GM21723 (cell line): ENCODE measurements around the gene CAD.

Experiments
- ATAC-seq: cut with Tn5 transposase; IDR thresholded peaks from one replicate; pipeline ENCODE4 v1.9.1; 2021; ENCODE audit warnings: mild to moderate bottlenecking, moderate library complexity; ENCODE audit not compliant: unreplicated experiment

CAD gene

DNA sequence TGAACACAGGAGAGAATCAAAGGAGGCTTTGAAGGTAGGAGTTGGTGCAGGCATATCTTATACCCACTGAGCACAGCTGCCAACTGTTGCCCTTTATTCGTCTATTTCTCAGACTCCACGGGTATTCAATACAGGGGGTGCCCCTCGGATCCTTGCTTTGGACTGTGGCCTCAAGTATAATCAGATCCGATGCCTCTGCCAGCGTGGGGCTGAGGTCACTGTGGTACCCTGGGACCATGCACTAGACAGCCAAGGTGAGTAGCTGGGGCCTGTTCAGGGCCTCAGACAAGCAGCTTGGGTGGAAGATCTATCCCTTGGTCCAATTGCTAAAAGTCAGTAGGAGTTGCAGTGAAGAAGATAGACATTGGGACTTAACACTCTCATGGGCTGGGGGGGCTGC is 5.2 kb downstream of the CAD start:
- no peak for ATAC-seq

- no peak for ATAC-seq
Observed at GRCh38 chr2:27223416-27223815, 6.2 kb downstream of the CAD start.

GRCh38 chr2:27225526-27225925 is 8.4 kb downstream of the CAD start:
- no peak for ATAC-seq

DNA sequence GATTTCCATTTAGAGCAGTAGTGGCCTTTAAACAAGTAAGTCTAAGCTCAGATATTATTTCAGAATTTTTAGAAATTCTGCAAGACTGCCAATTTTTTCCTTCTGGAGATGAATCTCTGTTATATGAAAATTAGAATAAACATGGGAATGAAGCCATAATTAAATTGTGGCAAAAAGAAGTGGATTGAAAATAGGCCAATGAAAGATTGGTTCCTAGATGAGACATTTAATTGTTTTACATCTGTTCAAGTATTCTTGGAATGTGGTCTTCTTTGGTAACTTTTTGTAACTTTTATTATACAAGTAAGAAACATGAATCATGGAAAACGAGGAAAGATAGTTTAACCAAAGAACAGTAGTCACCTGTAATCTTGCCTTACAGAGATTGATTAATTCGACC is 10.3 kb downstream of the CAD start:
- no peak for ATAC-seq

- ATAC-seq, result no peak
Observed at GRCh38 chr2:27231921-27232320, 14.8 kb downstream of the CAD start.

DNA sequence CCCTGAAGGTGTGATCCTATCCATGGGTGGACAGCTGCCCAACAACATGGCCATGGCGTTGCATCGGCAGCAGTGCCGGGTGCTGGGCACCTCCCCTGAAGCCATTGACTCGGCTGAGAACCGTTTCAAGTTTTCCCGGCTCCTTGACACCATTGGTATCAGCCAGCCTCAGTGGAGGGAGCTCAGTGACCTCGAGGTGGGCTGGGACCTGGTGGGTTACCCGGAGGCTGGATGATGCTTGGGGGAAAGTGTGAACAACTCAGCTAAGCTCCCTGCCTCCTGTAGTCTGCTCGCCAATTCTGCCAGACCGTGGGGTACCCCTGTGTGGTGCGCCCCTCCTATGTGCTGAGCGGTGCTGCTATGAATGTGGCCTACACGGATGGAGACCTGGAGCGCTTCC is 16.2 kb downstream of the CAD start:
- ATAC-seq, result no peak

DNA sequence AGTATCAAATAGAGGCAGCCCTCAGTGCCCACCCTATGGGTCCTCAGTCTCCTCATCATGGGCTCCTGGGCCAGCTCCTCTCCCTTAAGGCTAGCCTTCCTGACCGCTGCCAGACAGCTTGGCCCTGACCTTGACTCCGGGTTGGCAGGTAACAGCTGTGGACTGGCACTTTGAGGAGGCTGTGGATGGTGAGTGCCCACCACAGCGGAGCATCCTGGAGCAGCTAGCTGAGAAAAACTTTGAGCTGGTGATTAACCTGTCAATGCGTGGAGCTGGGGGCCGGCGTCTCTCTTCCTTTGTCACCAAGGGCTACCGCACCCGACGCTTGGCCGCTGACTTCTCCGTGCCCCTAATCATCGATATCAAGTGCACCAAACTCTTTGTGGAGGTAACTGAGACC is 19.0 kb downstream of the CAD start:
- no peak for ATAC-seq

GRCh38 chr2:27236626-27237025 is 19.5 kb downstream of the CAD start:
- no peak for ATAC-seq

DNA sequence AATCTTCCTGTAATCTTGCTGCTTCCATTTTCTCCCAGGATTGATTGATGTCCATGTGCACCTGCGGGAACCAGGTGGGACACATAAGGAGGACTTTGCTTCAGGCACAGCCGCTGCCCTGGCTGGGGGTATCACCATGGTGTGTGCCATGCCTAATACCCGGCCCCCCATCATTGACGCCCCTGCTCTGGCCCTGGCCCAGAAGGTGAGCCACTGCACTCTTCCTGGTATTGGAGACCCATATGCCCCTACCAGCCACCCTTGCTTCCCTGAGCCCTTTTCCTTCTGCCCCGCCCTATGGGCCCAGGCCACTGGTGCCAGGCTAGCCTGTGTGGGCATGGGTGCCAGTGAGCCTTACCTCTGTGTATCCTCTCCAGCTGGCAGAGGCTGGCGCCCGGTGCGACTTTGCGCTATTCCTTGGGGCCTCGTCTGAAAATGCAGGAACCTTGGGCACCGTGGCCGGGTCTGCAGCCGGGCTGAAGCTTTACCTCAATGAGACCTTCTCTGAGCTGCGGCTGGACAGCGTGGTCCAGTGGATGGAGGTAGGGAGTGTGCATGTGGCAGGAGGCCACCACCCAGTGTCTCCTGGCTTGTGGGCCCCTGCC is 20.3 kb downstream of the CAD start:
- no peak for ATAC-seq

- ATAC-seq, result no peak
Observed at GRCh38 chr2:27238976-27239375, 21.8 kb downstream of the CAD start.

- no peak for ATAC-seq
Observed at GRCh38 chr2:27240406-27240805, 23.2 kb downstream of the CAD start.

- ATAC-seq, result no peak
Observed at GRCh38 chr2:27241761-27242613, 24.8 kb downstream of the CAD start.

- ATAC-seq, result no peak
Observed at GRCh38 chr2:27242614-27242951, 25.4 kb downstream of the CAD start.

DNA sequence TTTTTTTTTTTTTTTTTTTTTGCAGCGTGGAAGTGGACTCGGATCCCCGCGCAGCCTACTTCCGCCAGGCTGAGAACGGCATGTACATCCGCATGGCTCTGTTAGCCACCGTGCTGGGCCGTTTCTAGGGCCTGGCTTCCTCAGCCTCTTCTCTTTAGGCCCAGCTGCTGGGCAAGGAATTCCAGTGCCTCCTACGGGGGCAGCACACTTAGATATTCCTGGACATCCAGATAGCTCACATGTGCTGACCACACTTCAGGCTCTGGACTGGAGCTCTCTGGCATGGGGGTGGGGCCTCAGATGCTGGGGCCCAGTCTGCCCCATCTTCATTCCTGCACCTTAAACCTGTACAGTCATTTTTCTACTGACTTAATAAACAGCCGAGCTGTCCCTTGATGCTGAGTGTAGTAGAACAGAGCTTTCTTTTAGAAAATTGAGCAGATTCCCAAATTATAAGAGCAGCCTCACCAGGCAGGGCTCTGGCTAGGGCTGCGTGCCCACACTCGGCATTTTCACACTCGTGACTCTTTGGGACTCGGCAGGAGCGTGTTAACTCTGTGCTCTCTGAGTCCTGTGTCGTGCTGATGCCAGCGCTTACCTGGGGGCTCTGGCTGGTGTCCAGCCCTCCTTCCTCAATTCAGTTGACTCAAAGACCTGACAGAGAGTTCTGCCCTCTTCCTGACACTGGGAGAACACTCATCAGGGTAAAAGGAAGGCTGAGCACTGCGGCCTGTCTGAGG is 26.4 kb downstream of the CAD start:
- no peak for ATAC-seq

DNA sequence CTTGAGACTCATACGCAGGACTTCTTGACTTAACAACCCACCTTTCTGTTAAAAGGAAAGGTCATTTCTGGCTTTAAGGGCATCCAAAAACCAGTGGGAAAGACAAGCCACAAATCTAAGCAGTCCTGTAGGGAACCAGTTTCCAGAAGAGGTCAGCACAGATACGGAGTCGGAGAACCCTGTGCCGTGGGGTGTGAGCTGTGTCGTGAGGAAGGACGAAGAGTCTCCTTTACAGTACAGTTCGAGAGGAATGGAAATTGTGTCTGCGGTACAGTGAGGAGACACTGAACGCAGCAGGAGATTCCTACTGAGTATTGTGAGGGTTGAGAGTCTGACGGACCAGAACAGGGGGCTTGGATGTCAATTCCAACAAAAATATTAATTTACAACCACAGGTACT is 27.9 kb downstream of the CAD start:
- ATAC-seq, result no peak

- no peak for ATAC-seq
Observed at GRCh38 chr2:27245626-27246025, 28.5 kb downstream of the CAD start.

DNA sequence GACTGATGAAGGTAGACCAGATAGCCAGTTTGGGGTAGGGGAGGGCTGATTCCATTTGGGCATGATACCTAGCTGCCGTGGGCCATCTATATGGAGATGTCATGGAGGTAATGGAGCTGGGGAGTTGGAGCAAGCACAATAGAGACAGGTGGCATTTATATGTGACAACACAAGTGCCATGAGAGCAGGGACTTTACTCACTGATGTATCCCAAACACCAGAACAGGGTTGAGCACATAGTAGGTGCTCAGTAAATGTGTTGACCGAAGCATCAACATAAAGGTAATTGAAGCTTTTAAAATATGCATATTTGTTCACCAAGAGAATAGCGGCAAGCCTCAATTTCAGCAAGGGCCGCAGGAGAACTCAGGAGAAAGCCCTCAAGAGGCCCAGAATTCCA is 30.7 kb downstream of the CAD start:
- no peak for ATAC-seq

DNA sequence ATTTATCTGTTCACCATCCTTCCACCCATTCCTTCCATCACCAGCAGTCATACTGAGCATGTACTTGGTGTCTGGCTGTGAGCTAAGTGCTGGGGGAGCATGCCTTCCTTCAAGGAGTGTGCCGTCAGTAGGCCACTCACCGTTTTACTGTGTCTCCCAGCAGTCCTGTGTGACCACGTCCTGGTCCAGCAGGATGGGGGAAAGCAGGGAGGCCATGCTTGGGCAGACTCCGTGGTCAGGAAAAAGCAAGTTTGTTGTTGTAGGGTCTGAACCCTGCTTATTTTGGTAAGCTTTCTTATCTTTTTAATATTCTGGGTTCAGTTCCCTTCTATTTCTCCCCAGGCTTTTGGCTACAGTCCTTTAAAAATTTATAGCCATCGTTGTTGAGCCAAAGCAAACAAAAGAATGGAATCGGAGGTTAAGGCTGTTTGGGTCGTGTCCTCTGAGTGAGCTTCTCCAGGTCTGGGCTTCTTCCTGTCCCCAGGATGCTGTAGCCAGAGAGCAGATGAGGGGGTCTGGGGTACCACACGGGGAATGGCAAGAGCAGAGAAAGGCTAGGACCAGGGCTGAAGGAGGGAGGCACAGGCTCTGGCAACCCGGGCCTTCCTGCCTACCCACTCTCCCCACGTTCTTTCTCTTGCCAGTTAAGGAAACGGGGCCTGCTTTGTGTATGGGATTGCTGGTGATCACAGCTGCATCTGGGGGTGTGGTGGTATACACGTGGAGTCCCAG is 32.2 kb downstream of the CAD start:
- no peak for ATAC-seq

DNA sequence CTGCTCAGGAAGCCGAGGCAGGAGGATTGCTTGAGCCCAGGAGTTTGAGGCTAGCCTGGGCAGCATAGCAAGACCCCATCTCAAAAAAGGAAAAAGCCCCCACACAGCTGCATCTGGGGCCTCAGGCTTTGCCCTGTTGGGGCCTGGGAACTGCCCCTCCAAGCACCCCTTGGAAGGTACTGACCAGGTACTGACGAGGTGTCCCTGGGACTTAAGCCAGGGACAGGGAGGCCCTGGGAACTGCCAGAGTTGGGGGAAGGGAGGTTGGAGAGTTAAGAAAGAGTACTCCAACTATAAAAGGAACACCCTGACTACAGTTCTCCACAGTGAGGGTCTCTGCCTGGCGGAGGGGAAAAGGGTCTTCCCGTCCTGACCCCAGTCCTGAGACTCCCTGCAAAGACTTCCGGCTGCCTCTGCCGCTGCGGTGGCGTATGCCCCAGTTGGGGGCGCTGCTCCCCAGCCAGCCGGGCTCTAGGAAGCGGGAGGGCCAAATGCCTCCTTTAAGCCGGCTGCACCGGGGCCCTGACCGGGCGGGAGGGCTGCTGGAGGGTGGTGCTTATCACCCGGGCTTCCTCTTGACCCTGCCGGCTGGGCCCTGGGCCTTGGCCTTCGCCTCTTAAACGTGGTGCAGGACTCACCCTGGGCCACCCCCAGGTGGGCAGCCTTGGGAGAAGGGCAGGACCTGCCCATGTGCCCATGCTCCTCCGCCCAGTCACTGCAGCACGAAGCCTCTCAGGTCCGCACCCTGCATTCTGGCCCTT is 32.9 kb downstream of the CAD start:
- ATAC-seq, result no peak

DNA sequence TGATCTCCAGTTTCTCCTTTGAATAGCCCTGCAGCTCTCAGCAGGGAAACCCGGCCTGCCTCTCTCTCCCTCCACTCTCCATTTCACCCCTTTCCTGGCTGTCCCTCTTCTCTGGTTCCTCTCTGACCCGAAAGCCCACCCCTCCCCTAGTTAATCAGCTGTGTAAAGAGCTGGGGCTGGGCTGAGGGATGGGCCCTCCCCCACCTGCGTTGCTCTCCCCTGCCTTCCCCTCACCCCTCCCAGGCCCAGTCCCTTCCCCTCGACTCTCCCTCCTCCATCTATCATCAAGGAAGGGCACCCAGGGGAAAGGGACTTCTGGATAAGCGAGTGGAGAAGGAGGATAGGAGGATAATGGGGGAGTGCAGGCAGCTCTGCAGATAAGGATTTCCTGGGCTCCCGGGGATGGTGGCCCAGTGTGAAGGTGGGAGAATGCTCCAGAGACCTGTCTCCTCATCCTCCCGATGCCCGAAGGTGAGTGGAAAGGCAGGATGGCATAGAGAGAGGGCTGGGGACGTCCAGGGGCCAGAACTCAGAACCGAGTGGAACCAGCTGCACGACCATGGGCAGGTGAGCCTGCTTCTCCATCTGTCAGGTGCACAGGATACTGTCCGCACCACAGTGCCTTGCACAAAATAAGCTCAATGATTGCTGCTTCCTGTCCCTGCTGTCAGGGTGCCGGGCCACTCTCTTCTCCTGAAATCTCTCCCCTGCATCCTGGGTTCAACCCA is 33.6 kb downstream of the CAD start:
- ATAC-seq, result no peak
